ENCODE data around the gene BICDL2. TPM values are rescaled to one million over a fixed set of nuclear protein-coding genes. Genes with fewer than 3 reads are reported as not detected.
A peak's percentile ranks its signal among the peaks of the same experiment; 100 is the strongest.

Gene BICDL2
- total and polyA plus RNA-seq, 9 of the 15 experiments (the other 6 are each of a cell fraction or from before 2014, with no cell fraction given), result 0.09 to 0.28 (median 0.09) TPM; not detected in 6

GRCh38 chr16:3021449-3022207 is 15.1 kb downstream of the BICDL2 start (continued):
- TF ChIP-seq RBM17 (IDR thresholded peaks at IDR 0.05; ENCODE audit: borderline replicate concordance, low read depth, low read length), result no peak
- no peak for TF ChIP-seq ZNF280B (CRISPR knock-in tag; IDR thresholded peaks at IDR 0.05)
- no peak for TF ChIP-seq CCAR2 (IDR thresholded peaks at IDR 0.05; ENCODE audit: low read depth, low read length)
- TF ChIP-seq NFATC3 (IDR thresholded peaks at IDR 0.05), result no peak
- 0 out of 2 replicates have a peak, but pooled peaks have one; percentile 4 for TF ChIP-seq NKRF (IDR thresholded peaks at IDR 0.05; ENCODE audit: borderline replicate concordance)
- no peak for TF ChIP-seq TBP (optimal IDR thresholded peaks at IDR 0.05; ENCODE audit: low read depth, low read length)
- no peak for TF ChIP-seq HNRNPK (IDR thresholded peaks at IDR 0.05; ENCODE audit: low read depth, low read length, poor library complexity, severe bottlenecking)
- peak; percentile 21; the same call in 1 of the 2 replicates for TF ChIP-seq MYC (IDR thresholded peaks at IDR 0.05; ENCODE audit: low read depth, low read length)
- no peak for TF ChIP-seq MYC (CRISPR knock-in tag; IDR thresholded peaks at IDR 0.05; ENCODE audit: borderline replicate concordance, low read depth)
- TF ChIP-seq ZNF764 (CRISPR knock-in tag; IDR thresholded peaks at IDR 0.05; ENCODE audit: low read depth), result no peak
- no peak for TF ChIP-seq HES1 (IDR thresholded peaks at IDR 0.05; ENCODE audit: low read depth)
- TF ChIP-seq CTCF (IDR thresholded peaks at IDR 0.05 in 2 of 3, conservative IDR thresholded peaks at IDR 0.05 in 1 of 3; ENCODE audit: insufficient read depth in 2 of 3, low read depth in 1 of 3, low read length in 3 of 3), result peak; percentile 67 to 87 (median 68)
- no peak for TF ChIP-seq THRB (CRISPR knock-in tag; conservative IDR thresholded peaks at IDR 0.05)
- TF ChIP-seq MLX (CRISPR knock-in tag; conservative IDR thresholded peaks at IDR 0.05), result no peak
- no peak for TF ChIP-seq HIVEP1 (CRISPR knock-in tag; IDR thresholded peaks at IDR 0.05)

Data from K562 (cell line).